ENCODE measurements around the gene STEAP2. TPM values are rescaled to one million over a fixed set of nuclear protein-coding genes. Genes with fewer than 3 reads are reported as not detected.

The STEAP2 gene
- total RNA-seq, 1 experiment from 2014 or later, result 13.4 TPM

- no TSS peak for BruUV-seq (replicated peaks)
- Histone ChIP-seq H3K9ac (ENCODE audit: low read length) (no peak overlapping the region), H3K79me2 (ENCODE audit: insufficient read depth, low read length) (no peaks in the 10 kb centered on the region), H3K36me3 (ENCODE audit: control insufficient read depth in 1 of 2, insufficient read depth in 2 of 2, low read length in 2 of 2) (no peaks in the 10 kb centered on the region), H3K4me3 (replicated peaks in 1 of 2; ENCODE audit: low read depth in 1 of 2, low read length in 2 of 2) (no peak overlapping the region), H4K20me1 (ENCODE audit: insufficient read depth) (no peaks in the 10 kb centered on the region), H3K27ac (ENCODE audit: low read depth, low read length) (no peak overlapping the region), H3K9me2 (ENCODE audit: insufficient read depth) (no peaks in the 10 kb centered on the region), H3K27me3 (ENCODE audit: insufficient read depth, low read length) (no peaks in the 10 kb centered on the region), H3K4me2 (ENCODE audit: low read length) (no peak overlapping the region), H3K9me3 (ENCODE audit: control insufficient read depth in 1 of 2, insufficient read depth in 1 of 2, low read depth in 1 of 2, low read length in 2 of 2) (no peaks in the 10 kb centered on the region), H2AFZ (ENCODE audit: low read depth, low read length, poor library complexity, severe bottlenecking) (no peak overlapping the region), H3K4me1 (ENCODE audit: control insufficient read depth in 1 of 2, insufficient read depth in 2 of 2, low read length in 2 of 2) (no peaks in the 10 kb centered on the region)
- TF ChIP-seq SP1 (IDR thresholded peaks at IDR 0.05; ENCODE audit: low read depth) (no peak), SIN3A (IDR thresholded peaks at IDR 0.05; ENCODE audit: low read depth) (no peak), EZH2phosphoT487 (IDR thresholded peaks at IDR 0.05; ENCODE audit: borderline replicate concordance) (no peak), ZBTB33 (IDR thresholded peaks at IDR 0.05; ENCODE audit: extremely low read depth, insufficient replicate concordance, low read length) (no peak), ATF3 (IDR thresholded peaks at IDR 0.05) (no peak), CBX3 (IDR thresholded peaks at IDR 0.05; ENCODE audit: low read depth) (no peak), REST (IDR thresholded peaks at IDR 0.05; ENCODE audit: low read depth) (no peak), POLR2A (IDR thresholded peaks at IDR 0.05; ENCODE audit: borderline replicate concordance, extremely low read depth, insufficient read depth, insufficient read length) (no peak), CTCF (IDR thresholded peaks at IDR 0.05 in 2 of 3, conservative IDR thresholded peaks at IDR 0.05 in 1 of 3; ENCODE audit: borderline replicate concordance in 1 of 3, insufficient read depth in 1 of 3, low read depth in 2 of 3, low read length in 2 of 3) (no peak), CEBPB (IDR thresholded peaks at IDR 0.05; ENCODE audit: low read depth) (no peak), FOSL1 (IDR thresholded peaks at IDR 0.05; ENCODE audit: low read depth) (no peak), EZH2 (IDR thresholded peaks at IDR 0.05) (no peak), ZNF274 (IDR thresholded peaks at IDR 0.05; ENCODE audit: low read depth, low read length) (no peak), MAX (IDR thresholded peaks at IDR 0.05) (no peak), ZFX (IDR thresholded peaks at IDR 0.05) (no peak)
- ATAC-seq (no peak), DNase-seq (ENCODE audit: low read depth, low spot score) (no peak)
- ChIA-PET RAD21 (ENCODE audit: low non-redundant PET in 1 of 2, low total read pairs in 2 of 2, uncharacterized antibody in 2 of 2, unreplicated experiment in 2 of 2) (no interaction called here), POLR2A (no interaction called here), CTCF (no interaction called here)
- intact Hi-C loops (cut with micrococcal nuclease), result no loop called here
Observed at GRCh38 chr7:90232430-90232829, 20.9 kb downstream of the STEAP2 start.

Data from HCT116 (cell line).